CMK (cell line): ENCODE data around the gene RASGRF2.

ENCODE experiments used
- DNase-seq: peaks from one replicate; pipeline ENCODE4 v3.0.0-alpha.2; 2010; ENCODE audit warnings: low read depth

RASGRF2 gene

DNA sequence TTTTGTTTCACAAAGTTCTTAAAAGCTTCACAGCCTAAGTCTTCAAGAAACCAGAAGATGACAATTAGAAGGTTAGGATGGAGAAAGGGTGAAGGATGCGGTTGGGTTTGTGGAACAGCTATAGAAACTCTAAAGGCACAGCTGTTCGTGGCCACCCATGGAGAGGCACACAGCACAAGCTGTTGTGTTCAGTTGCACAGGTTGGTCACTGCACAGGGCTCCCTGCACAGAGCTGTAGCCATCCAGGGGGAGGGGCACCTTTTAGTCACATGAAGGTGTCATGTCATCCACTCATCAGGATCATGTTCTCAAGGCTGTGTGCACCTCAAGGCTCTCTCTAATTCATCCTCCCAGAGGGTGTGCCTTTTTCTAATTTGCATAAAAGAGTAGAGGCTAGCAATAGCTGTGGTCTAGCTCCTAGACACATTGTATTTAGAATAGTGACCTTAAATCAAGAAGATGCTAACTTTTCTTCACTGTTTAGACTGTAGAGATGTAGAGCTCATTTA is 5.0 kb upstream of the RASGRF2 start:
- DNase-seq, result no peak

DNA sequence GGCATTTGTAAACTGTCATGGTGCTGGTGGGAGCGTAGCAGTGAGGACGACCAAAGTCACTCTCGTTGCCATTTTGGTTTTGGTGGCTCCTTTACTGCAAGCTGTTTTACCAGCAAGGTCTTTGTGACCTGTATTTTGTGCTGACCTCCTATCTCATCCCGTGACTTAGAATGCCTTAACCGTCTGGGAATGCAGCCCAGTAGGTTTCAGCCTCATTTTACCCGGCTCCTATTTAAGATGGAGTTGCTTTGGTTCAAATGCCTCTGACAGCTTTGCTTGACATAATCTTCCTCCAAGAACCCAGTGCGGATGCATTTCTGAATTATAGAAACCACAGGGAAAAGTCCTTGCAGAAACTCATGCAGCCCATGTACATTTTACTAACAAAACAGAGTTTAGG is 3.9 kb upstream of the RASGRF2 start:
- DNase-seq, result no peak

DNA sequence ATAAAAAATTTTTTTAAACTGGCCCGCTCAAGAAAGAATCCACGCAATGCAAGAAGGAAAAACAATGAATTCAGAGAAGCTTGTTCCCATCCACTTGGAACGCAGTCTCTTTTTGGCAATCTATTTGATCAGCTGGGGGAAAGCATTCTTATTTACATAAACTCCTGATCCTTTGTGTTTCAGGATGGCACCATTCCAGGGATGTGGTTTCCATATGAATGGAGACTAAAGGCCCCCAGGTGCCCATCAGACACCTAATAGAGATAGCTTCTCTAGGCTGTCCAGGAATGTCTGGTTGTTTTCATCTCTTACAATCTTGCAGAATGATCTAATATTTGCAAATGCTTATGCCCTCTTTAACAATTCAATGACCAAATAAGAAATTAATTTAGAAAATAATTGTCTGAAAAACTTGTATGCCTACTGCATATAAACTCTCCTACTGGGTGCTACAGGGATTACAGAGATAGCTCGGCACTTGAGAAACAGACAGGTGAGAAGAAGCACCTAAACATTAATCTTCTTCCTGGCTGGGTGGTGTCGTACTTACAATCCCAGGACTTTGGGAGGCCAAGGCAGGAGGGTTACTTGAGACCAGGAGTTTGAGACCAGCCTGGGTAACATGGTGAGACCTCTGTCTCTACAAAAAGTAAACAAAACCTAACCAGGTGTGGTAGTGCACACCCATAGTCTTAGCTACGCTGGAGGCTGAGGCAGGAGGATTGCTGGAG is 3.0 kb upstream of the RASGRF2 start:
- no peak for DNase-seq

DNA sequence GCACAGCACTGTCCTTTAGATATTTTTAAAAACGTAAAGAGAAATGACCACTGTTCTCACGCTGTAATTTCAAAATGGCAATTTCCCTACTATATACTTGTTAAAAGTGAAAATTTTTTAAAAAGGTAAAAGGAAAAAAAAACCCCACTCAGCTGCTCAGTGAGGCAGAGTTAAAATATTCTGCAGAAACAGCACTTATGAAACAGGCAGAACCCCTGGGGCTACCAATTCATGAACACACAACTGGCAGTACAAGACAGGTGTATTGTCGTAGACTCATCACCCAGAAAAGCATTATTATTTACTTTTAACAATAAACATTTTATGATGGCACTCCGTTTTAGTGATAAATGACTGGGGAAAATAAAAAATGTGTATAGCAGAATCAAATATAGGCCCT is 1.5 kb upstream of the RASGRF2 start:
- DNase-seq, result no peak

DNA sequence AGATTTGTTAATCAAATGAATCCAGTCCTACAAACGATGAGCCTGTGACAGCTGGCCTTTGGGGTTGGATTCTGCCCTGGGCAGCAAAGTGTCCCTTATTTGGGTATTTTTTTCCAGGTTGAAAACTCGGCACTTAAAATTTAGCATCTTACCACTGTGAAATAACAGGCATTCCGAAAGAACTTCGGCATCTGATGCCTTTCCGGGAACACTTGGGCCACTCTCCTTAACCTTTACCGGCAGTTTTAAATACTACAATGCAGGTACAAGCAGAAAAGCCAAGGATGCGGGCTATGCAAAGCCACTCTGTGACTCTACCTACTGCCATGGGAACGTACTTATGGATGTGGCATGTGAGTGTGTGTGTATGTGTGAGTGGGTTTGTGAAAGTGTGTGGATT is 1.0 kb upstream of the RASGRF2 start:
- DNase-seq, result no peak

DNA sequence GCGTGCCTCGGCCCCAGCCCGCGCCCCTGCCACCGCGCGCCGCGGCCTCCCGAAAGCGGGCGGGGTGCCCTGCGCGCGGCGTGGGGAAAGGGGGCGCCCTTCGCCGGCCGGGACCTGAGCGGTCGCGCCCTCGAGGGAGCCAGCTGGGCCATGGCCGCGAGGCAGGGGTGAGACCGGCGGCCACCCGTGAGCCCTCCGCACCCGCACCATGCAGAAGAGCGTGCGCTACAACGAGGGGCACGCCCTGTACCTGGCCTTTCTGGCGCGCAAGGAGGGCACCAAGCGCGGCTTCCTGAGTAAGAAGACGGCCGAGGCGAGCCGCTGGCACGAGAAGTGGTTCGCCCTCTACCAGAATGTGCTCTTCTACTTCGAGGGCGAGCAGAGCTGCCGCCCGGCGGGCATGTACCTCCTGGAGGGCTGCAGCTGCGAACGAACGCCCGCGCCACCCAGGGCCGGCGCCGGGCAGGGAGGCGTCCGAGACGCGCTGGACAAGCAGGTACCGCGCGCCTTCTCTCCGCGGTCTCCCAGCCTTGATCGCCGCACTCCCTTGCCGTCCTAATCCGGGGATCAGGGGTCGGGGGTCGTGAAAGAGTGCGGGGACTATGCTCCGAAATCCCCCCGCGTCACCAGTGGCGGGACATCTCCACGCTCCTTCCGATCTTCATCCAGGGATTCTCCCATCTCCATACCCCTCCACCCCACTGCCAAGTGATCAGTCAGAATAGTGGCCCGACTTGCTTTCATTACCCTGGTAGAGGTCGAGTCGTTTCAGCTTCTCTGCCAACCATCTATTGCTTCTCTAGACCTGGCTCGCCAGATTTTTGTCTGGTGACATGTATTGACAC is 590 bp downstream of the RASGRF2 start:
- no peak for DNase-seq

DNA sequence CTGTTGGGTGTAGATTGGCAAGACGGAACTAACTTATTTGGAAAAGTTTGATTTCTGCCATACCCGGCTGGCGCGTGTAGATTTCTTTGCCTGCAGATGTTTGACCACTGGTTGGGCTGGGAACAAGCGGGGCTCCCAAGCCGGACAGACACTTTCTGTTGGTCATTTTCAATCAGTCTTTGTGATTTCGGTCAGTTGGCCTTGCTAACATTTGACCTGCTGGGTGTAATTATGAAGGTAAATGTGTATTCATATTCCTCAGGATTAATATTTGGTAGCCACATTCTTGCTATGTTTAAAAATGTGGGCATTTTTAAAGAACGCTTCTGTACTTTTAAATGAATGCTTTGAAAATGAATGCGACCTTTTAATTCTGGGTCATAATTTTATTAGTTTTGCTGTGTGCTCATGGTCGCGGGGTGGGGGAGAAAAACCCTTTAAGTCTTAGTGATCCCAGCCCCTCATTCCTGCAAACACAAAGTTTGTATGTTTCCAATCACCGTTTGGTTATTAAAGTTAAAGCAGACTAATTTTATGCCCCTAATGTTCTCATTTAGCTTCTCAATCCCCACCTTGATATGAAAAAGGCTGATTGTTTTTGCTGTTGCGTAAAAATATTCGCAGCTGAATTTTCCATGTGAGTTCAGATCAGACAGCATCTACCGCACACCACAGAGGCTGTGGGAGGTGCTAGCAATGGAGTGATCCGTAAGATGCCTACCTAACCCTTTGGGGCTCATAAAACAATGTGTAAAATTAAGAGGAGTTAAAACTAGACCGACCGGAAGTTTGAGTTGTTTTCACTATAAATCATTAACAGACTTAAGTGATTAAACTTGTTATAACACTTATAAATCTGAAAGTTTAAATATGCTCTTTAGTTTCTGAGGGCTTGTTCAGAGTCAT is 1.5 kb downstream of the RASGRF2 start:
- no peak for DNase-seq

DNA sequence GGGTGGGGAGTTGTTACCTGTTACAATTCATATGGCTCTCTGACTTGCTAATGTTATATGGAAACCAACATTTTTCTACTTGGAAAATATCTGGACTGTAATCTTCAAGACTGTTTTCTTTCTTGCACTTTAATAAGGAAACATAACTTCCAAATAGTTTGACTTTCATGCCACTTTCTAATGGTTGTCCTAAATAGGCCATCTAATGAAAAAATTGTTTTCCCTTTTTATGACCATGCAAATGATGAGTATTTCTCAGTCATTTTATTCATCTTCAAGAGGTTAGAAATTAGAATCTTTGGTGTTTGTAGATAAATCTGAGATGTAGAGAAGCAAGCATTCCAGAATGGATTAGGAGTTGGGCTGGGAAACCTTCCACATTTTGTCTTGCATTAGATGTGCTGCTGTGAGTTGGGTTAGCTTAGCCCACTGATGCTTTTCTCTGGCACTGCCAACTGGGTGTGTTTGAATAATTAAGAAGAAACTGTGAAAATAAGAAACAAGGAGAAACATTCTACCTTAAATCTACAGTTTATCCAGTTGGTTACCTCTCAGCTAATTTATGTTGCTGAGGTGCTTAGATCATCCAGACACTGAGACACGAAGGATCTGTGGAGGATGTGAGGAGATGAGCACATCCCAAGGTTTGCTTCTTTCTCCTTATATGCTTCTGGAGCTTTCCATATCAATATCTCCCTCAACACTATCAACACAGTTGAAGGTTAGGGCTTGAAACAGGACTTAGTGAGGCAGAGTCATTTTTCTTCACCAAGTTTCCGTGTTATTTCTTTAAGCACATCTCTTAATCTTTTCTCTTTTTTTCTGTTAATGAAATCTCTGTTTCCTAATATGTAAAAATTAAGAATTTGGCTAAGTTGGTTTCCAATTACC is 2.7 kb downstream of the RASGRF2 start:
- no peak for DNase-seq

DNA sequence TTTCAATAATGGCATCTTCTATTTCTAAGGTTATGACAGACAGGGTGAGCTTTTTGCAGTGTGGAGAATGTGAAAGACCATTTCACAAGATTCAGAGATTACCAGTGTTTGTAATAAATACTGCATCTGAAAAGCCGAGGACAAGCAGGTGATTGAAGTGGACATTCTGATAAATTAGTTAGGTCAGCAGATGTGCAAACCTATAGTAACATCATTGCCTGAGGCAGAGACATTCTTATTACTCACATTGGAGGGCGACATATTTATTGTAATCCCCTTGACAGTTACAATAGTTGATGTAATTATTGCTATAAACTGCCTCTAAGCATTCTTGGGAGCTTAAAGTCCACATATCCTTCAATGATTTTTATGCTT is 3.3 kb downstream of the RASGRF2 start:
- no peak for DNase-seq

DNA sequence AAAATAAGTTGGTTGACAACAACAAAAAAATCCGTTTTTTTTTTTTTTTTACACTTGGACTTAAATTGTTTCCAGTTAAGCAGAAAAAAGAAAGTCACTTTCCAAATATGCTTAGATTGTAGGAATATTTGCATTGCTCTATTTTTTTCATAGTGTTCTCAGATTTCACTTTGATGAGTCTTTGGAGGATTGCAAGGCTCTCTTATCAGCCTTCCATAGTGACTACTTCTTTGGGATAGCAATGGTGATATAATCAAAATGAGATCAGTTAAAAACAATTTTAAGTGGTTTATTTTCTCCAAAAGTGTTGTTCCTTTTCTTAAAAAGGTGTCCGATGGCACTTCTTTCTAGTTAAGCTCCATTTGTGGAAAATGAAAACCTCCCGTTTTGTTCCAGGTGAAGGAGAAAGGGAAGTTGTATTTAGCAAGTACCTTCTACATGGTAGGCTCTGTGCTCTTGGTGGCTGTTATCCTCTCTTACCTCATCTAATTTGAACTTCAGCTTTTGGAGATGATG is 3.9 kb downstream of the RASGRF2 start:
- no peak for DNase-seq

DNA sequence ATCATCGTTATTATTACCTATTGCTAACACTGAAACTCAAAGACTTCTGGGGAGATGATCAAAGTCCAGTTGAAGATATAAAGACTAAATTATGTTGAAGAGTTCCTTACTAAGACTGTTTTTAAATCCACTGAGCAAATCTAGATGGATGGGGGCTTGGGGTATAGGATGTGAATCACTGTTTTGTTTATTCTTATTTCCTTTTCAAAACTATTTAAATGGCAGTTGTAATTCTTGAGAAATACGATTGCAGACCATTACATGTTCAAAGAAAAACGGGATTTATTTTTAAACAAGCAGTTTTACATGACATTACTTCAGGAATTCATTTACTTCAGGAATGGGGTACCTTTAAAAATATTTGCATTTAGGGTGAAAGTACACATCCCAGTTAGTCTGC is 4.3 kb downstream of the RASGRF2 start:
- no peak for DNase-seq

DNA sequence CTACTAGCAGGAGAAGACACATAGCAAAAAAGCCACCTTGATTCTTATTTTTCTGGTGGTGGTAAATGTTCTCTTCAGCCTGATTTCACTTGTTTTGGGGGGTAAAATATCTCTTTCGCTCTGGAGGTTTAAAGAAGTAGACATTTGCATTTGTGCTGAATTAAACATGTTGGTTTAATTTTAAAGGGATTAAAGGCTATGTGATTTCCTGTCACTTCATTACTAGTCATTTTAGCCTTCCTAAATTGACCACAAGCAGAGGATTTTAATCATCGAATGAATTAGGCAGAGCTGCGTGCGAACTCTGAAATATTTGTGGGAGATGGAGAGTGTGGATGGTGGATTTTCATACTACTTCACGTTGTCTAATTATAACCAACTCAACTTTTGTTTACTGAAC is 4.8 kb downstream of the RASGRF2 start:
- DNase-seq, result no peak

DNA sequence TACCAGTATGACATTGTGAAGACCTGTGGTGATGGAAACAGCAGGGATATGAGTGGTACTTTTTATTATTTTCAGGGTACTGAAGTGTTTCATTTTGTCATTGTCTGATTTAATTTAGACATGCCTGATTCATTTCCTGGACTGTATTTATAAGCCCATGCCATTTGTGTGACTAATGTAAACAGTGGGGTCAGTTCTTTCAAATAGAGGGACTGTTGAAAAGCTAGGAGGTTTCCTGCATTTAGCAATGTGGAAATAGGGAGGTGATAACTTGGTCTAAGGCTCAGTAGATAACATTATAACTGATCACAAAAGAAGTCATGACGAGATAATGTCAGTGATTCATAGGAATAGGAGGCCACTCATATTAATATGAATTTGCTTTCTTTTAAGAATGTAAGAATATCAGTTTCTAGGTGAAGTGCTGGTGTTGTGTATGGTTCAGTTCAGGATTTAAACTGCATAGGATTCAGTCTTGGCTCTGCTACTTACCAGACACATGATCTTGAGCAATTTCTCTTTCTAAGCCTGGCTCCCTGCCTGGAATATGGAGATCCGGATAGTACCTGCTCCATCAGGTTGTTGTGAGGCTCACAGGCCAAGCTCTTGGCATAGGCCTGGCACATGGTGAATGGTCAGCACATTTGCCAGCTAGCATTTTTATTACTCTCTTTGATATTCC is 7.5 kb downstream of the RASGRF2 start:
- no peak for DNase-seq

DNA sequence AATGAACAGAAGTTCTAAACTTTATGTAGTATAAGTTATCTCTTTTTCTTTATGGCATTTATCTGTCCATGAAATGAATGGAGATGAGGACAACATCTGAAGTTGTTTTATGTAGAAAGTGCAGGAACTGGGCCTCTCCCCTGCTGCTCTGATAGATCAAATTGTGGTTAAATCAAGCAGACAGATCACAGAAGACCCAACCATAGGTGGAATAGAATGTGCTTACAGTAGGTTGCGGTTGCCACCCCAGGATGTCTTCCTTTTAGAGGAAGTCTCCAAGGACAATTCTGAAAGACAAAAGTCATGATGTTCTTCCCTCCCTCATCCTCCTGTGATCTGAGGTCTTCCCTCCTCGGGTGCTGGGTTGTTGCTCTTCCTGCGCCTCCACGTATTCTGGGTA is 12.9 kb downstream of the RASGRF2 start:
- no peak for DNase-seq

DNA sequence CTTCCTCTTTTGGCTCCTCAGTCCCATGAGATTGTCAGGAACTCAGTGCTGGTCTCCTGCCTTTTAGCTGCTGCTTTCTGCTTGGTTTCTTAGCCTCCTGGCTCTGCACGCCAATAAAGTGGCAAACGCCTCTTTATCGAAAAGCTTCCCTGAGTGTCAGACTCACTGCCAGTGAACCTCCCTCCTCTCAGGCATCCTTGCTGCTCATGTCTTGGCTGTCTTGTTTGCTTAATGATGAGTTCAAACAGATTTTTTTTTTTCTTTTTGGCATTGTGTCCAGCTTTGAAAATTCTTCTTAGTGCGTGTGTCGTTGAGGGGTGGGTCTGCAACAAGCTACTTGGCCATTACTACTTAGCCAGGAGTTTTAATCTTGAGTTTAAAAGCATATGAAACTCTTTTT is 14.9 kb downstream of the RASGRF2 start:
- no peak for DNase-seq

DNA sequence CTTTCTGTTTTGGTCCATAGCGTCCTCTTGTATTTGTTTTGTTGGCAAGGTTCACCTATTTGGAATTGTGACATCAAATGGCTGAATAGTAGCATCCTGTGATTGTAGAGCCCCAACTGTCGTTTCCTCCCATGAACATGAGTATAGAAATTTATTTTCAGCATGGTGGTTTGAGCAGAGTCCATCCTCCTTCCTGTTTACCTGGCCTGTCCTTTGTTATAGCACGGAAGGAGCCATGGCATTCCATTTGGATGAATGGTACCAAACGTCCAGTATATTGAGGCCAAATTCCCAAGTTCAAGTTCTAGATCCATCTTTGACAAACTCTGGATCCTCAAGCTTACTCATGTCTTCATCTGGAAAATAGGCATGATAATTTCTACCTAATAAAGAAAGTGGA is 16.8 kb downstream of the RASGRF2 start:
- DNase-seq, result no peak

DNA sequence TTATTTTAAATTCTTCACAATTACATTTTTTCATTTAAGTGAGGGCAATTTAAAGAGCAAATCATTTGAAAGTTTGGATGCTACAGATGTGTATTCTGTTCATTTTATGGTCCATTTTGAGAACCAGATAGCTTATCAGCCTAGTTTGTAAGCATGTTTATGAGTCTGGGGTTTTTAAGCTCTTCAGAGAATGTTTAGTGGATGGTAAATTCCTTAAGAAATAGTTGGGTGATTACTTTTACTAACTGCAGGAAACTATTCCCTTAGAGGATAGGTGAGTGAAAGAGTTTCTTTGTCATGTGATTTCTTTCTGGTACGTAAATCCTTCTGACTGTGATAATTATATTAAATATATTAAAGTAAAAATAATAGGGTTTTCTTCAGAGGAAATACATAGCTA is 17.6 kb downstream of the RASGRF2 start:
- no peak for DNase-seq

DNA sequence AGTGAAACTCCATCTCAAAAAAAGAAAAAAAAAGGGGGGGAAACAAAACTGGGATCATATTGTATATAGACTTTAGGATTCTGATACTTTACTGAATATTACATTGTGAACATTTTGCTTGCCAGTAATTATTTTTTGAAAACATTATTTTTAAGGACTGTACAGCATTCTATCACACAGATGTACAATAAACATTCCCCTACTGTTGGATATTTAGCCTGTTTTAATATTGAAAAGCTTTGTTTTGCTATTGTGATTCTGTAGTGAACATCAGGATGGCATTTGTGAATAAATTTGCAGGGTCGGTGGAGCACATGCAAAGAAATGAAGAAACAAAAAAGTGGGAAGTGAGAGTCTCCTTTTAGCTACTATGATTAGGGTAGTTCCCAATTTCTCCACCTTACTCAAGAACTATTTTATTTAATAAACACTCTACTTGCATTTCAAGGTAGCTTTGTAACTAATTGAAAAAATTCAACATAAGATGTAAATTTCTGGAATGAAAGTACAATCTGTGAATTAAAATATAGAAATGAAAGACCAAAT is 18.7 kb downstream of the RASGRF2 start:
- no peak for DNase-seq

DNA sequence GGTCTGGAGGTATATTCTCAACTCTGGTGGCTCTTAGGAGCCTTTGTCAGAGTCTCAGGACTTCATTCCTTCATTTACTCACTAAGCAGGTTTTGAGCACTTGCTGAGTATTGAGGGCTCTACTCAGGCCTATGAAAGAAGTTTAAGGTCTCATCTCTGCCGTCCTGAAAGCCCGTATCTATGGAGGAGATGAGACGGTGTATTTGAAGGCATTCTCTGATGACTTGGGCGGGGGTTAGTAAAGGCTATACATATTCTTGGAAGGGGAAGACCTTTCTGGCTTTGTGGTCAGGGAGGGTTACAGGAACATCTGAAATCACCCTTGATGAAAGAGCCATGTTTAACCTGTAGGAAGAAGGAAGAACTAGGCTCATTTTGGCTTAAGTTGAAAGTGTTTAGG is 21.9 kb downstream of the RASGRF2 start:
- DNase-seq, result no peak

DNA sequence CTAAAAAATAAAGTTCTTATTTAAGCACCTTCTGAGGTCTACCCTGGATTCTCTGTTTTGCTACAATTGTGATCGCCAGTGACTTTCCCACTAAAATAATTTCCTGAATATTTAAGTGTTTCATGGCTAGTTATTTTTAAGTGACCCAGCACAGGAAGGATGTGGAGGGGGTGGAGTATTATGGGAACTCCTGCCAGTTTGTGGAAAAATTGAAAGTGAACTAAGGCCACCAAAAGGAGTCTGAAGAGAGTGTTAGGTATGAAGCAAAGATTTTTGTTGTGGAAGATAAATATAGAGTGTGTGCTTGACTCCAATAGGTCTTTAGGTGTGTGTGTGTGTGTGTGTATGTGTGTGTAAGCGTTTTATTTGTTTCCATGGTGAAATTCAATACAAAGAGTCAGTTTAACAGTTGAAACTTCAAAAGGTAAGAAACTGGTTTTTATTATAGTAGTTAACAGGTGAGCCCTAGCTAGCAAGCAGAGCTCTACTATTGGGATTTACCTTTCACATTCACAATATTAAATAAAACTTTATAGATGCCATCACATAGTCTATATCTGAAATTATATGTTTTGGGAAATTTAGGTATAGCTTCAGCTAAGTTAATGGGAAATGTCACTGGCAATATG is 25.6 kb downstream of the RASGRF2 start:
- DNase-seq, result no peak
